OCI-M2 (cell line): ENCODE data around the gene OR5D13.

Experiments used
- DNase-seq: peaks from one replicate; lab custom pipeline; 2025; ENCODE audit not compliant: unreplicated experiment; lab: John Stamatoyannopoulos, UW

The OR5D13 gene

GRCh38 chr11:55773138-55773537 is at the start of gene OR5D13:
Gene OR5D13, plus strand, starts transcription at chr11:55773438. Its CDS starts 0 bp downstream, at chr11:55773438.
- no peak for DNase-seq

DNA sequence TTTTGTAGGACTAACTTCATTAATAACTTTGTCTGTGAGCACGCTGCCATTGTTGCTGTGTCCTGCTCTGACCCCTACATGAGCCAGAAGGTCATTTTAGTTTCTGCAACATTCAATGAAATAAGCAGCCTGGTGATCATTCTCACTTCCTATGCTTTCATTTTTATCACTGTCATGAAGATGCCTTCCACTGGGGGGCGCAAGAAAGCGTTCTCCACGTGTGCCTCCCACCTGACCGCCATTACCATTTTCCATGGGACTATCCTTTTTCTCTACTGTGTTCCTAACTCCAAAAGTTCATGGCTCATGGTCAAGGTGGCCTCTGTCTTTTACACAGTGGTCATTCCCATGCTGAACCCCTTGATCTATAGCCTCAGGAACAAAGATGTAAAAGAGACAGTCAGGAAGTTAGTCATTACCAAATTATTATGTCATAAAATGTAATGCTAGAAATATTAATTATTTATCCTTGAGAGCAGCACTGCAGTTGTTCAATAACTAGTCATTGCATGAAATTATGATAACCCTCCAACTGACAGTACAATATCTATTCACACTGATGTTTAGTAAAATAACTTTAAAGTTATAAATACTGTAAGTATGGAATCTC is 46.4 kb upstream of the OR5D13 start:
- no peak for DNase-seq

DNA sequence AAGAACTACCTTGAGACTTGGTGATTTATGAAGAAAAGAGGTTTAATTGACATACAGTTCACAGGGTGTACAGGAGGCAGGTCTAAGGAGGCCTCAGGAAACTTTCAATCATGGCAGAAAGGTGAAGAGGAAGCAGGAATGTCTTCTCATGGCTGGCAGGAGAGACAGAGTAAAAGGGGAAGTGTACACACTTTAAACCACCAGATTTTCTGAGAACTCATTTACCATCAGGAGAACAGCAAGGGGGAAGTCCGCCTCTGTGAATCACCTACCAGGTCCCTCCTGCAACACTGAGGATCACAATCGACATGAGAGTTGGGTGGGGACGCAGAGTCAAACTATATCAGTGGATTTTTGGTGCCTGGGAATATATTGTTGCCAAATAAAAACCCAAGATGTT is 40.3 kb upstream of the OR5D13 start:
- DNase-seq, result no peak

DNA sequence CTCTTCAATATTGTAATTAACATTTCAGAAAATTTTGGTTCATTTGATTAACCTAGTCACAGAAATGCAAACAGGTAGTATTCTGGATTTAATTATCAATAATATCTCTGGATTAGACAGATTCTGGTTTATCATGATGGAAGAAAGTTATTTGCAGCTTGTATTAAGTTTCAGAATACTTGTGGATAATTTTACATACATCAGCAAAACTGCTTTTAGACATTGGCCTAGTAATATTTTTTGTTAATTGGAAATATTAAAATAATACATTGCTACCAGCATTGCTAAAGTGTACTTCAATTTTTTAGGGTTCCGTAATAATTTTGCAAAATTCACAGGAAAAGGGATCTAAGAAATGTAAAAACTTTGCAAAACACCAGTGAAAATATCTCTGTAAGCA is 18.4 kb downstream of the OR5D13 start:
- no peak for DNase-seq

DNA sequence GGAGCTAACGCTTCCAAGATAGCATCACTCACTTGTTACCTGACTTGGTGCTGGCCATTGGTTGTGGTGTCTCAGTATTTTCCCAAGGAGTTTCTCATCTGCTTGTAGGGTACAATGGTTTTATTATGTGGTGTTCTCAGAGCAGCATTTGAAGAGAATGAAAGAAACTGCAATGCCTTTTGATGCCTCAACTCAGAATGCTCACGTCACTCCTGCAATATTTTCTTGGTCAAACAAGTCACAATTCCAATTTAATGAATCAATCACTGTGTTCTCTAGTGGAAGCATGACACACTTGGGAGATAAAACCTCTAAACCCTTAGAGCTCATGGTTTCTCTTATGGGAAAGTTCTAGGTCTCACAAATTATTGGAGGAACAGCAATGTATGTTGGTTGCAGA is 20.1 kb downstream of the OR5D13 start:
- no peak for DNase-seq

DNA sequence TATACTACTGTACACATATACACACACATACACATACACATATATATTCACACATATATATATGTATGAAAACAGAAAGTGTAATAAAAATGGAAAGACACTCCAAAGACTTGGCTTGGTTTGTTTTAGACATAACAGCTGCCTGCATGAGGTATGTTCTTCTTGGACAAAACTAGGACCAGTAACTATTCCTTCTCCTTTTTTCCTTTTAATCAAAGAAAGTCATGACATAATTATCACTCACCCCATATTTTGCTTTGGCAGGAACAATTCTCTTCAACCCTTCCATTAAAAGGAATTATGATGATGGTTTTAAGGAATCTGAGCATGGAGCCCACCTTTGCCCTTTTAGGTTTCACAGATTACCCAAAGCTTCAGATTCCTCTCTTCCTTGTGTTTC is 22.0 kb downstream of the OR5D13 start, which contains the start of gene OR5D14:
OR5D14 (plus strand) TSS at position 301 of the 400 bp plus-strand sequence; CDS start at position 301, 0 bp downstream.
- no peak for DNase-seq

- DNase-seq, result no peak
These were observed 33.0 kb downstream of the OR5D13 start for GRCh38 chr11:55806248-55806647.

- no peak for DNase-seq
These were observed 37.8 kb downstream of the OR5D13 start, which contains the start of gene OR5L1 for GRCh38 chr11:55811067-55811466. Gene OR5L1, plus strand, starts transcription at chr11:55811367. Its CDS starts 100 bp downstream, at chr11:55811467.

DNA sequence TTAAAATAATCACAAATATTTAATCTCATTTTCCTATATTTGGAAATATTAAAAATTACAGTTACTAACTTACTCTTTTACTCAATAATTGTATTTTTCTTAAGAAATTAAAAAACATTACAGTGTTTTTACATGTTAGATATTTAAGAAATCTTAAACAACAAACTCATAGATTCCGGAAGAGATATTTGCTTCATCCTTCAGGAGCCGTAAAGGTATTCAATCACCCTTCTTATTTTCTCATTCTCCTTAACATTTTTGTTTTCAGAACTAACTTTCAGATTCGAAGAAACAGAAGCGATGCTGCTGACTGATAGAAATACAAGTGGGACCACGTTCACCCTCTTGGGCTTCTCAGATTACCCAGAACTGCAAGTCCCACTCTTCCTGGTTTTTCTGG is 46.1 kb downstream of the OR5D13 start, which contains the start of gene OR5D18:
OR5D18 (plus strand) TSS at position 301 of the 400 bp plus-strand sequence; CDS start at position 301, 0 bp downstream.
- no peak for DNase-seq
